ENCODE data around the gene C2CD4B.

Gene C2CD4B

DNA sequence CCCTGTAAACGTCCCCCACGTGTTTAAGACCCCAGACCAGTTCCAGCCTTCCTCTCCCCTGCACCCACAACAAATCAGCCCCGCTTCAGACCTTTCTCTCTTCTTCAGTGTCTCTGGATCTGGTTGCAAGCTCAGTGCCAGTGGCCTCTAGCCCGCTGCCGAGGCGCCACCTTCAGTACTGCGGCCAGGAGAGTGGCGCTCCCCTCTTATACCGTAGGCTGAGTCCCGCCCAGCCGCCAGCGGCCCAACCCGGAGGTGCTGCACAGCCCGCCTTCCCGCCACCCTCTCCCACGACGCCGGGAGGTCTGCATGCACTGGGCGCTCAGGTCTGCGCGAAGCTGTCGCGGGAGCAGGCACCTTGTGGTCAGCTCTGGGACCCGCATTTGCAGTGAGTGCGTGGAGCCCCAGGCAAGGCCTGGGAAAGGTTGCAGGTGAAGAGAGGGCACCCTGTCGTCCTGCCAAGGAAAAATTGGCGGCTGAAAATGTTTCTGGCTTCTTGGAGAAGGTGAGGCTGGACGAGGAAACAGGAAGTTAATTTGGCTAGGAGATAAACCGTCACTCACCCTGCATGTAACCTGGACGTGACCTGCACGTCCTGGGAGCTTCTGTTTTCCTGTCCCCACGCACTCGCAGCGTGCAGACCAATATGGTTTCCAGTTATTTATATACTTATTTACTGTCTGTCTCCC, at the start of gene C2CD4B:
TSS of gene C2CD4B (minus strand) at position 182 of the 689 bp plus-strand sequence. CDS start 301 bp downstream, outside the sequence.
- no peak for DNase-seq

DNA sequence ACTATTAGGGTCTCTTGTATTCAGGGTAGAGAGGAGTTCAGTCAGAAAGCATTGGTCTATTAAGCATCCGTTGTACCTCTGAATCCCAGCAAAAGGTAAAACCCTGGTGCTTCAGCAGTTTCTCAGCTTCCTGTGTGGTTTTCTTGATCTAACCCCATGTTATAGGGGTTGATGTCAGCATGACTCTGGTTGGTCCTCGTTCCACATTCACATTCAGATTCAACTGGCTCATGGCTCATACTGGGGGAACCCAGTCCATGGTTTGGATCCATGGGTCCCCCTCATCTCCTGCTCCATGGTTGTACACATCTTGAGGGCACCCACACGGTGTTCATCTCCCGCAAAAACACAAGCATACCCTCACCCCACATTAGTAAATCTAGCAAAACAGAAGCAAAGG, 47.7 kb upstream of the C2CD4B start:
- DNase-seq = no peak

DNA sequence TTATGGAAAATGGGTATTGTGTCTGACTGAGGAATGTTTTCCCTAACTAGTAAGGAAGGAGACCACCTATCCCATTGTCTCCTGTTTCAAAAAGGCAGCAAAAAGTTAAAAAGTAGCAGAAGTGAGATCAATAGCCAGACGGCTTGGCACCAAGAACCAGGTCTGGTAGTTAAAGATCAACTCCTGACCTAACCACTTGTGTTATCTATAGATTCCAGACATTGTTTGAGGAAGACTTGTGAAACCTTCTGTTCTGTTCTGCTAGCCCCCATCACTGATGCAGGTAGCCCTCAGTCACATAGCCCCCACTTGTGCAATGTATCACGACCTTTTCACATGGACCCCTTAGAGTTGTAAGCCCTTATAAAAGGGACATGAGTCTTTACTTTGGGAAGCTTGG, 46.3 kb upstream of the C2CD4B start:
- DNase-seq = no peak

DNA sequence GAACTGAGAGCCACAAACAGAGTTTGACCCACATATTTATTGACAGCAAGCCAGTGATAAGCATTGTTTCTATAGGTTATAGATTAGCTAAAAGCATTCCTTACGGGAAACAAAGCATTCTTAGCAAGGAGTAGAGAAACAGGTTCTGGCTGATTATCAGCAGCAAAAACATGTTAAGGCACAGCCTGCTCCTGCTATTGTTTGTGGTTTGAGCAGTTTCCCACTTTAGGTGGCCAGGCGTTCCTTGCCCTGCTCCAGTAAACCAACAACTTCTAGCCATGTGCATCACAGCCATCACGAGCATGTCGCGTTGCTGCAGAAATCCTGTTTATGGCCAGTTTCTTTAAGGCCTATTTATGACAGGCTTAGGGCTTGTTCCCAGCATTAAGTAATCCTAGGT, 44.7 kb upstream of the C2CD4B start:
- no peak for DNase-seq

DNA sequence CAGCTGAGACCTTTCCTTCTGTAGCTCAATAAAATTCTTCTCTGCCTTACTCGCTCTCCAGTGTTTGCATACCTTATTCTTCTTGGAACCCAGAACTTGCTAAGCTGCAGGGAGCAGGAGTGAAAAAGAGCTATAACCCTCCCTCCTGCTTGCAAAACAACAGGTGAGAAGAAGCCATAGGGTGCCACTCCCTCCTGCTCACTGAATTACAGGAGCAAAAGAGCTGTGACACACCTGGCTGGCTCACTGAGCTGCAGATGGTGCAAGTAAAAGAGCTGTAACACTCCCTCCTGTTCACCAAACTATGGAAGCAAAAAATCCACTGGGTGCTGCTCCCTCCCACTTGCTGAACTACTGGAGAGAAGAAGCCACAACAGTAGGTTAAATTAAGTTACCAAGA, 44.2 kb upstream of the C2CD4B start:
- no peak for DNase-seq

- no peak for DNase-seq
Observed at GRCh38 chr15:62208884-62209283, 43.8 kb upstream of the C2CD4B start.

GRCh38 chr15:62208367-62208766, 43.3 kb upstream of the C2CD4B start:
- no peak for DNase-seq

- no peak for DNase-seq
Observed at GRCh38 chr15:62190675-62191074, 25.6 kb upstream of the C2CD4B start.

- no peak for DNase-seq
Observed at GRCh38 chr15:62190274-62190673, 25.2 kb upstream of the C2CD4B start.

GRCh38 chr15:62188744-62189143, 23.7 kb upstream of the C2CD4B start:
- DNase-seq = no peak

DNA sequence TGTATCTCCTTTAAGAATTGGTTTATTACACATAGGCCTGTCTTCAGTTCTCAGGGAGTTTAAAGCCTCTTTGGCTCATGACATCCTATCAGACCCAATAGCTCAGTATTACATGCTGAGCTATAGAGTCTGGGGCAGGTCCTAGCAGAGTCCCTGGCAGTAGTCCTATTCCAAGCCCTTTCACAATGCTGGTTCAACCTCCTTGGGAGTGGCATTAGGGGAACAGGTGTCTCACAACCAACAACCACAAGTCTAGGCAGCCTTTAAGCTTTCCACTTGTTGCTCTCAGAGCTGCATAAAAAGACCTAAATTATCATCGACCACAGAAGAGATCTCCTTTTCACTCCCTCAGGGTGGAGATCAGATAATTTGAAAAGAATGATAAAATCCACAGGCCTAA, 22.8 kb upstream of the C2CD4B start:
- no peak for DNase-seq

GRCh38 chr15:62187425-62187824, 22.3 kb upstream of the C2CD4B start:
- DNase-seq = no peak

- DNase-seq = no peak
Observed at GRCh38 chr15:62186578-62186977, 21.5 kb upstream of the C2CD4B start.

GRCh38 chr15:62183130-62183529, 18.0 kb upstream of the C2CD4B start:
- no peak for DNase-seq

GRCh38 chr15:62173215-62173614, 8.1 kb upstream of the C2CD4B start:
- no peak for DNase-seq

DNA sequence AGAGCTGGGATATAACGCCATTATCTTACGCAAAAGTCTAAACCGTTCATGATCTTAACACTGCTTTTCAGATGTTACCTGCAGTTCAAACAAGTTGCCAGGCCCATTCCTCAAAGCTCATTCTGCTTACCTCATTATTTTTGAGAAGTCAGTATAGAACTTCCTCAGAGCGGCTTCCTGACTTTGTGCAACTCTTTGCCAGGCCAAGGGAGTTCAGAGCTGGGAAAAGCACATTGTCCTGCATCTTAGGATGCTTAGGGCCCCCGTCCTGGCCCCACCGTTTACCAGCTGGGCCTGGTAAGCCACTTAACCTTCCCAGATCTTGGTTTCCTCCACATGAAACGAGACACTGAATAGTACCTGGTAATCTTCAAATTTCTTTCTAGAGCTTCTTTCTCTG, 6.8 kb upstream of the C2CD4B start:
- no peak for DNase-seq

GRCh38 chr15:62165793-62166375, 799 bp upstream of the C2CD4B start:
- no peak for DNase-seq

GRCh38 chr15:62164396-62165103, 535 bp downstream of the C2CD4B start:
- no peak for DNase-seq

GRCh38 chr15:62164014-62164395, 1.1 kb downstream of the C2CD4B start:
- DNase-seq = no peak

DNA sequence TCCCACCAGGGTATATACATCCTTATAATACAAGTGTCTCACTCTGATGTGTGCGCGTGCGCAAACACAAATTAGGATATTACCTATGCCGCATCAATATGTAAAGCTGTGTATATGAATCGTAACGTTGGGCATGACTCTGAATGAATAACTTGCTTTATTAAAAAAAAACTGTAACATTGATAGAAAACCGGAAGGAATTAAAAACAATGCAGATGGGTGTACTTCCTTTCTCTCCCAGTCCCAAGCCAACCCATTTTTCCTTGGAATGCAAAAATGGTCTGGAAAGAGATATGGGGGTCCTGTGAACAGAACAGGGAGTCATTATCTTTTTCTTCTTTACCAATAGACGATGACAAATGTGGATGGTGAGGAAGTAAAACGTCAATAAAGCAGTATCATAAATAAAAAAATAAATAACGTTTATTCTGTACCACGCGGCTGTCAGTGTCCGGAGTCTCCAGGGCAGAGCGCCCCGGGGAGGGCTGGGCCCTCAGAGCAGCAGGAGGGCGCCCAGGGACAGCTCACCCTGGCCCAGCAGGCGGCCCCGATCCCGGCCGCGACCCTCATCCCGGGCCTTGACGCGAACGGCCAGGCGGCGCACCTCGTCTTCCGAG, 1.6 kb downstream of the C2CD4B start:
- DNase-seq = no peak

DNA sequence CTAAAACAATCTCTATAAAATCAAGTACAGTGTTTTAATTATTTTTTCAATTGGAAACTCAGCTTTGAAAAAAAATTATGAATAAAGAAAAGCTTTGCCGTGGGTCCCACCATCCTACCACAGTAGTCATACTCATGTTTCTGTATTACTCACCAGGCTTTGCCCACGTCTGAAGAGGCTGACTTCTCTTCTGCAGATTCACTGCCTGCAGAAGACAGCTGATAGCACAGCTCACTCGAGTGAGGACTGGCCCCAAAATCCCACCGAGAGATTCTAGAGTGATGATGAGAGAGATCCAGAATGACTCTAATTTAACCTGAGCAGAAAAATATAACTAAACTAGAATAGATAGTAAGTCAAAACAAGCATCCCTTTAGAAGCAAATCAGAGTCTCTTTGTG, 11.9 kb downstream of the C2CD4B start:
- DNase-seq = no peak

DNA sequence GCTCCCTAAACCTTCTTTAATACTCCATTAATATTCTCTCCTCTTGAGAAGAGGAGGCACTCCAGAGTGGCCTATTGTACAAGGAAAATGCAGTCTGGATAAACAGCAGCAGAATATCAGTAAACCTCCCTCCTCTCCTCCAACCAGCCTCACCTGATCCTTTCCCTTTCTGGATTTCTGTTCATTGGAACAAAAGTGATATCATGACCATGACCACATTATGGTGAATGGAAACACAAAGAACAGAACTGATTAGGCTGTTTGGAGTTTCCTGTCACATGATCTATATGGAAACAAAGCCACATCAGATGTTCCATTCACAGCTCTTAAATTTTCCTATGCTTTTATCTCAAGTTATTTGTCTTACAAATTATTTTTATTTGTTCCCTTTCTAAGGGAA, 14.6 kb downstream of the C2CD4B start:
- DNase-seq = no peak

GRCh38 chr15:62149729-62150128, 15.4 kb downstream of the C2CD4B start:
- no peak for DNase-seq

GRCh38 chr15:62147551-62147950, 17.5 kb downstream of the C2CD4B start:
- no peak for DNase-seq
